NCI-H345 treated with DMSO at 0.1 percent for 48 hours (cell line): ENCODE data around the gene HS3ST5.
"Not testable (repeated sequence)": the region's sequence is repeated elsewhere in the genome, so short reads cannot be mapped to it uniquely, and the experiment has no call there.

Experiments used
- DNase-seq: peaks from one replicate; lab custom pipeline; 2025; ENCODE audit not compliant: unreplicated experiment; lab: John Stamatoyannopoulos, UW

The HS3ST5 gene

GRCh38 chr6:114158411-114158810 is 184.4 kb downstream of the HS3ST5 start:
- no peak for DNase-seq

- no peak for DNase-seq
Measured at GRCh38 chr6:114157848-114158247, 185.0 kb downstream of the HS3ST5 start.

- no peak for DNase-seq
Measured at GRCh38 chr6:114155763-114156162, 187.1 kb downstream of the HS3ST5 start.

GRCh38 chr6:114154812-114155211 is 188.0 kb downstream of the HS3ST5 start:
- DNase-seq: no peak

- DNase-seq: no peak
Measured at GRCh38 chr6:114153448-114153847, 189.4 kb downstream of the HS3ST5 start.

GRCh38 chr6:114151064-114151690 is 191.6 kb downstream of the HS3ST5 start:
- no peak for DNase-seq

GRCh38 chr6:114149182-114149581 is 193.6 kb downstream of the HS3ST5 start:
- DNase-seq: not testable (repeated sequence)

- DNase-seq: no peak
Measured at GRCh38 chr6:114144887-114145851, 197.7 kb downstream of the HS3ST5 start.

- DNase-seq: no peak
Measured at GRCh38 chr6:114142258-114142657, 200.6 kb downstream of the HS3ST5 start.

GRCh38 chr6:114140416-114140815 is 202.4 kb downstream of the HS3ST5 start:
- no peak for DNase-seq

GRCh38 chr6:114138577-114139248 is 204.1 kb downstream of the HS3ST5 start:
- no peak for DNase-seq

- DNase-seq: no peak
Measured at GRCh38 chr6:114135363-114135971, 207.4 kb downstream of the HS3ST5 start.

GRCh38 chr6:114133816-114134215 is 209.0 kb downstream of the HS3ST5 start:
- DNase-seq: no peak

GRCh38 chr6:114131945-114132344 is 210.9 kb downstream of the HS3ST5 start:
- DNase-seq: no peak

GRCh38 chr6:114125576-114125975 is 217.2 kb downstream of the HS3ST5 start:
- DNase-seq: no peak

GRCh38 chr6:114121913-114122662 is 220.7 kb downstream of the HS3ST5 start:
- DNase-seq: no peak

GRCh38 chr6:114119056-114119455 is 223.8 kb downstream of the HS3ST5 start:
- no peak for DNase-seq

GRCh38 chr6:114115652-114116051 is 227.2 kb downstream of the HS3ST5 start:
- DNase-seq: no peak

- no peak for DNase-seq
Measured at GRCh38 chr6:114108119-114109002, 234.5 kb downstream of the HS3ST5 start.

GRCh38 chr6:114106020-114106419 is 236.8 kb downstream of the HS3ST5 start:
- no peak for DNase-seq
